Metanephros (tissue), 2 donors: Measurements from ENCODE around the gene BEND3. TPM values are rescaled to one million over a fixed set of nuclear protein-coding genes. Genes with fewer than 3 reads are reported as not detected.

Experiments used
- small RNA-seq: library from RNA; depleted of rRNA; stranded (forward); fragments of <200 nt; gene quantifications from one replicate; pipeline ENCODE3, GENCODE V24; 2014; ENCODE audit warnings: low replicate concordance
- total RNA-seq: library from RNA; depleted of rRNA; stranded (reverse); fragments of >200 nt; gene quantifications from one replicate; pipeline ENCODE4 v1.2.3, GENCODE V29; 2014

Gene BEND3
- total RNA-seq: 7.6 TPM

DNA sequence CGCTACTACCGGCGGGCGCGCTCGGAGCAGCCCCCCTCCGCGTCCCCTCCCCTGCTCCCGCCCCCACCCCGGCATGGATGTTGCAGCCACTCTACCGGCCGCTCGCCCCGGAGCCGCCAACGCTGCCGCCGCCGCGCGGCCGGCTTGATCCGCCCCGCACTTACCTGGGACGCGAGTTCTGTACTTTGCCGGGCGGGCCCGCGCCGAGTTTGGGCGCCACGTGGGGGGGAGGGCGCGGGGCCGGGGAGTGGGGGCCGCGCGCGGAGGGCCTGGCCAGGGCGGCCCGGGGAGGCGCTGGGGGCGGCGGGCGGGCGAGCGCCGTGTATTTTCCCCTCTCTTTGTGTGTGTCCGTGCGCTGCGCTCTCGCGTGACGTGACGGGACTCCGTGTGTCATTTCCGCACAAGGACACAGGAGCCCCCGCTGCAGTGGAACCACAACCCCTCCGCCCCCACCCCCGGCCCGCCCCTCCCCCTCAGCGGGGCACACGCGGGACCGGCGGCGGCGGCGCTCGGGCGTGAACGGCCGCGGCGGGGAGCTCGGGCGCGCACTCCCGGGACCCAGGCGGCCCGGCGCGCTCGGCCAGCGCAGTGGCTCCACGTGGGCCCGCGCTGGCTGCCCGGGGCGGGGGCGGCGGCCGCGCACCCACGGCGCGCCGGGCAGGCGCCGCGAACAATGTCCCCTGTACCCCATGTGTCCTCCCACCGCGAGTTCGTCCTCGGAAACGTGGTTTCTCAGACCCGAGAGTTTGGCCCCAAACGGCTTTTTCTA lies at the start of gene BEND3:
BEND3 (minus strand) TSS at position 590 of the 769 bp plus-strand sequence. CDS start 16,230 bp downstream, outside the sequence.

Small RNAs within 50 kb of the gene (small RNA-seq; reads per million reads assigned to genes)
- gene RNU6-1299P: not detected

Other genes with a start within 250 kb of the BEND3 start
- gene CD24, start 140.8 kb downstream of the BEND3 start, total RNA-seq: 592 TPM
- gene MTRES1, start 87.3 kb downstream of the BEND3 start, total RNA-seq: 16.8 TPM